Right atrium auricular region (tissue), 2 donors: ENCODE measurements around the gene ARHGAP21. TPM values are rescaled to one million over a fixed set of nuclear protein-coding genes. Genes with fewer than 3 reads are reported as not detected.

ENCODE experiments used
- DNase-seq: peaks from one replicate; pipeline ENCODE4 v3.0.0-alpha.2; 2019; ENCODE audit warnings: low spot score
- H3K27ac ChIP-seq, 2 donors: fragments of 200-600 bp; sonication (generic); 1 replicate in 1 of 2; 2 replicates in 1 of 2; pipeline ENCODE4 v1.5.1; 2016 to 2019
- H3K27me3 ChIP-seq, 2 donors: fragments of 200-600 bp; sonication (generic); one replicate each; pipeline versions ENCODE4 v1.5.1 to v1.6.0; 2017 to 2019
- H3K36me3 ChIP-seq: fragments of 200-600 bp; sonication (generic); one replicate; pipeline ENCODE4 v1.5.1; 2016
- H3K4me1 ChIP-seq, 2 donors: fragments of 200-600 bp; sonication (generic); one replicate each; pipeline versions ENCODE4 v1.5.1 to v1.6.0; 2017 to 2019
- H3K4me3 ChIP-seq, 2 donors: fragments of 200-600 bp; sonication (generic); 1 replicate in 1 of 2; 2 replicates in 1 of 2; pipeline ENCODE4 v1.5.1; 2017 to 2019; ENCODE audit warnings: mild to moderate bottlenecking in 1 of 2, moderate library complexity in 1 of 2
- H3K9me3 ChIP-seq, 2 donors: fragments of 200-600 bp; sonication (generic); one replicate each; pipeline ENCODE4 v1.5.1; 2019
- total RNA-seq, 2 donors: library from RNA; depleted of rRNA; stranded (reverse); fragments of >200 nt; gene quantifications; one replicate each; pipeline ENCODE4 v1.1.0, GENCODE V29; 2016
- TF ChIP-seq, protein P1 (sequence below), 2 donors: fragments of 200-600 bp; sonication (generic); IDR thresholded peaks; one replicate each; pipeline ENCODE4 v1.5.1; 2019; ENCODE audit warnings: antibody characterized with exemption in 2 of 2

ARHGAP21 gene
- total RNA-seq, 2 donors from 2014 or later = 45.0 to 46.3 TPM

- H3K4me3 ChIP-seq = peak overlapping the region; percentile 76 to 84
- no peaks in the 10 kb centered on the region for H3K9me3 ChIP-seq
- peaks cover 0 to 47% of the 10 kb centered on the region in 2 donors for H3K4me1 ChIP-seq
- H3K27me3 ChIP-seq = no peaks in the 10 kb centered on the region
- H3K27ac ChIP-seq = peak overlapping the region; percentile 96 to 97
- no peaks in the 10 kb centered on the region for H3K36me3 ChIP-seq
- TF ChIP-seq, protein P1, sequence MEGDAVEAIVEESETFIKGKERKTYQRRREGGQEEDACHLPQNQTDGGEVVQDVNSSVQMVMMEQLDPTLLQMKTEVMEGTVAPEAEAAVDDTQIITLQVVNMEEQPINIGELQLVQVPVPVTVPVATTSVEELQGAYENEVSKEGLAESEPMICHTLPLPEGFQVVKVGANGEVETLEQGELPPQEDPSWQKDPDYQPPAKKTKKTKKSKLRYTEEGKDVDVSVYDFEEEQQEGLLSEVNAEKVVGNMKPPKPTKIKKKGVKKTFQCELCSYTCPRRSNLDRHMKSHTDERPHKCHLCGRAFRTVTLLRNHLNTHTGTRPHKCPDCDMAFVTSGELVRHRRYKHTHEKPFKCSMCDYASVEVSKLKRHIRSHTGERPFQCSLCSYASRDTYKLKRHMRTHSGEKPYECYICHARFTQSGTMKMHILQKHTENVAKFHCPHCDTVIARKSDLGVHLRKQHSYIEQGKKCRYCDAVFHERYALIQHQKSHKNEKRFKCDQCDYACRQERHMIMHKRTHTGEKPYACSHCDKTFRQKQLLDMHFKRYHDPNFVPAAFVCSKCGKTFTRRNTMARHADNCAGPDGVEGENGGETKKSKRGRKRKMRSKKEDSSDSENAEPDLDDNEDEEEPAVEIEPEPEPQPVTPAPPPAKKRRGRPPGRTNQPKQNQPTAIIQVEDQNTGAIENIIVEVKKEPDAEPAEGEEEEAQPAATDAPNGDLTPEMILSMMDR (IDR thresholded peaks at IDR 0.05) = no peak
- DNase-seq = peak; percentile 63
These were observed 2.2 kb downstream of the ARHGAP21 start for GRCh38 chr10:24721229-24722106.

GRCh38 chr10:24720096-24720495 is 3.6 kb downstream of the ARHGAP21 start:
- TF ChIP-seq, protein P1 (IDR thresholded peaks at IDR 0.05) = no peak
- Histone ChIP-seq H3K4me1 (peaks cover 0 to 60% of the 10 kb centered on the region in 2 donors), H3K27me3 (no peaks in the 10 kb centered on the region), H3K27ac (no peak overlapping the region), H3K4me3 (peak overlapping the region; percentile 76 to 84), H3K36me3 (no peaks in the 10 kb centered on the region), H3K9me3 (no peaks in the 10 kb centered on the region)
- no peak for DNase-seq

- Histone ChIP-seq H3K4me1 (peaks cover 0 to 57% of the 10 kb centered on the region in 2 donors), H3K36me3 (no peaks in the 10 kb centered on the region), H3K9me3 (no peaks in the 10 kb centered on the region), H3K27me3 (no peaks in the 10 kb centered on the region), H3K27ac (no peak overlapping the region), H3K4me3 (no peak overlapping the region)
- TF ChIP-seq, protein P1 (IDR thresholded peaks at IDR 0.05) = no peak
- no peak for DNase-seq
These were observed 5.4 kb downstream of the ARHGAP21 start for GRCh38 chr10:24718031-24718855.

DNA sequence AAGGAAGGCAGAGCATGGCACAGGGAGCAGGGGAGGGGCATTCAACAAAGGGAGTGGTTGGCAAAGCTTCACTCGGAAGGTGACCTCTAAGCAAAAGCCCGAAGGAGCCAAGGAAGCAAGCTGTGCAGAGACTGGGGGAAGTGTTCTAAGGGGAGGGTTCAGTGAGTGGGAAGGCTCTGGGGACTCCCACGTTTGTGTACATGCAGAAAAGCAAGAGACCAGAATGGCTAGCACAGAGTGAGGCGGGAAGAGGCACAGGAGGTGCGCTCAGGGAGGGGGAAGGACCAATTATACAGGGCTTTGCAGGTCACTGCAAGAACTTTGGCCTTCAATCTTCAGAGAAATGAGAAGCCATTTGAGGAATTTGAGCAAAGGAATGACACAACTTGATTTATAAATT is 7.4 kb downstream of the ARHGAP21 start:
- Histone ChIP-seq H3K36me3 (no peaks in the 10 kb centered on the region), H3K4me3 (no peak overlapping the region), H3K27ac (no peak overlapping the region), H3K9me3 (no peaks in the 10 kb centered on the region), H3K27me3 (no peaks in the 10 kb centered on the region), H3K4me1 (peaks cover 0 to 72% of the 10 kb centered on the region in 2 donors)
- TF ChIP-seq, protein P1 (IDR thresholded peaks at IDR 0.05) = no peak
- no peak for DNase-seq

DNA sequence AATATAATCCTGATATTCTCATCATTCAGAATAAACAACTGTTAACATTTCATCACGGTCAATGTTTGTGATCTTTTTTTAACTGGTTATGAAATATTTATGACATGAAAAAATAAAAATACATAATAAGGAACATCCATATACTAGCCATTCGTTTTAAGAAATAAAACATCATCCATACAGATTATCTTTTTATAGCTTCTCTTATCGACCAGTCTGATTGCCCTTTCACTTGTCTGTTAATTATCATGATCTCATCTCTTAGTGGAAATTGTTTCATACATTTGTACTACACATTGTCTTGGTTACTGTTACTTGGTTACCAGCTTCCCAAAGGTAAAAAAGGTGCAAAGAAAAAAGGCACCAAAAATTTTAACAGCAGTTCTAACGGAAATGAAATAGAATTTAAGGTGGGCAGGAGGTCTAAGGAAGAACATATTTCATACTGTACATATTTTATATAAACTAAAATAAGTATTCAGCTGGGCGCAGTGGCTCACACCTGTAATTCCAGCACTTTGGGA is 8.4 kb downstream of the ARHGAP21 start:
- Histone ChIP-seq H3K27me3 (no peaks in the 10 kb centered on the region), H3K9me3 (no peaks in the 10 kb centered on the region), H3K36me3 (no peaks in the 10 kb centered on the region), H3K4me3 (no peak overlapping the region), H3K27ac (no peak overlapping the region), H3K4me1 (peaks cover 0 to 69% of the 10 kb centered on the region in 2 donors)
- TF ChIP-seq, protein P1 (IDR thresholded peaks at IDR 0.05) = no peak
- no peak for DNase-seq
